ENCODE data around the gene WDR3. TPM values are rescaled to one million over a fixed set of nuclear protein-coding genes. Genes with fewer than 3 reads are reported as not detected.
A peak's percentile ranks its signal among the peaks of the same experiment; 100 is the strongest.

WDR3 gene
- total and polyA plus RNA-seq, 9 donors = 3.6 to 29.1 (median 20.8) TPM

GRCh38 chr1:117892512-117892911 is 37.0 kb upstream of the WDR3 start:
- no peaks in the 10 kb centered on the region for H3K27me3 ChIP-seq
- DNase-seq = no peak
- TF ChIP-seq, protein P1, sequence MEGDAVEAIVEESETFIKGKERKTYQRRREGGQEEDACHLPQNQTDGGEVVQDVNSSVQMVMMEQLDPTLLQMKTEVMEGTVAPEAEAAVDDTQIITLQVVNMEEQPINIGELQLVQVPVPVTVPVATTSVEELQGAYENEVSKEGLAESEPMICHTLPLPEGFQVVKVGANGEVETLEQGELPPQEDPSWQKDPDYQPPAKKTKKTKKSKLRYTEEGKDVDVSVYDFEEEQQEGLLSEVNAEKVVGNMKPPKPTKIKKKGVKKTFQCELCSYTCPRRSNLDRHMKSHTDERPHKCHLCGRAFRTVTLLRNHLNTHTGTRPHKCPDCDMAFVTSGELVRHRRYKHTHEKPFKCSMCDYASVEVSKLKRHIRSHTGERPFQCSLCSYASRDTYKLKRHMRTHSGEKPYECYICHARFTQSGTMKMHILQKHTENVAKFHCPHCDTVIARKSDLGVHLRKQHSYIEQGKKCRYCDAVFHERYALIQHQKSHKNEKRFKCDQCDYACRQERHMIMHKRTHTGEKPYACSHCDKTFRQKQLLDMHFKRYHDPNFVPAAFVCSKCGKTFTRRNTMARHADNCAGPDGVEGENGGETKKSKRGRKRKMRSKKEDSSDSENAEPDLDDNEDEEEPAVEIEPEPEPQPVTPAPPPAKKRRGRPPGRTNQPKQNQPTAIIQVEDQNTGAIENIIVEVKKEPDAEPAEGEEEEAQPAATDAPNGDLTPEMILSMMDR (IDR thresholded peaks at IDR 0.05) = no peak
- TF ChIP-seq POLR2A (IDR thresholded peaks at IDR 0.05) = no peak
- intact Hi-C loops (cut with DNase I) = loop anchor here in 3 of 4 donors (10.0 kb wide), 2 partner anchors 138 to 378 kb away; no protein-coding TSS in a partner anchor
- no peak overlapping the region for H3K27ac ChIP-seq
- no peak overlapping the region for H3K4me3 ChIP-seq
- H3K4me1 ChIP-seq (ENCODE audit: insufficient read depth) = no peaks in the 10 kb centered on the region
- no peaks in the 10 kb centered on the region for H3K36me3 ChIP-seq
- WGBS, 3 donors = 83 to 93% (median 92%) methylated on average over 2 of the region's 2 CpGs
- no peaks in the 10 kb centered on the region for H3K9me3 ChIP-seq

- Histone ChIP-seq H3K9me3 (no peaks in the 10 kb centered on the region), H3K36me3 (no peaks in the 10 kb centered on the region), H3K4me1 (ENCODE audit: insufficient read depth) (no peaks in the 10 kb centered on the region), H3K27ac (no peak overlapping the region), H3K4me3 (no peak overlapping the region), H3K27me3 (no peaks in the 10 kb centered on the region)
- DNase-seq = no peak
- intact Hi-C loops (cut with DNase I) = loop anchor here in 3 of 4 donors (10.0 kb wide), 2 partner anchors 139 to 379 kb away; no protein-coding TSS in a partner anchor
- 91 to 94% (median 92%) methylated on average over 1 of the region's 1 CpG for WGBS, 3 donors
- TF ChIP-seq POLR2A (IDR thresholded peaks at IDR 0.05) = no peak
- no peak for TF ChIP-seq EP300 (IDR thresholded peaks at IDR 0.05)
- TF ChIP-seq, protein P1 (IDR thresholded peaks at IDR 0.05) = no peak
Observed at GRCh38 chr1:117894078-117894477, 35.5 kb upstream of the WDR3 start.

GRCh38 chr1:117895482-117896114 is 33.9 kb upstream of the WDR3 start:
- intact Hi-C loops (cut with DNase I) = loop anchor here in 3 of 4 donors (10.0 kb wide), 2 partner anchors 141 to 381 kb away; no protein-coding TSS in a partner anchor
- 12 to 15% (median 14%) methylated on average over 4 of the region's 4 CpGs for WGBS, 3 donors

GRCh38 chr1:117897551-117897950 is 32.0 kb upstream of the WDR3 start:
- no peak overlapping the region for H3K27ac ChIP-seq
- no peaks in the 10 kb centered on the region for H3K27me3 ChIP-seq
- no peak overlapping the region for H3K4me3 ChIP-seq
- intact Hi-C loops (cut with DNase I) = loop anchor here in 3 of 4 donors (10.0 kb wide), 2 partner anchors 143 to 383 kb away; no protein-coding TSS in a partner anchor
- WGBS, 3 donors = 49 to 58% (median 50%) methylated on average over 4 of the region's 4 CpGs
- no peaks in the 10 kb centered on the region for H3K9me3 ChIP-seq
- no peaks in the 10 kb centered on the region for H3K36me3 ChIP-seq
- no peaks in the 10 kb centered on the region for H3K4me1 ChIP-seq (ENCODE audit: insufficient read depth)
- TF ChIP-seq, protein P1 (IDR thresholded peaks at IDR 0.05) = no peak
- TF ChIP-seq POLR2A (IDR thresholded peaks at IDR 0.05) = no peak
- no peak for TF ChIP-seq EP300 (IDR thresholded peaks at IDR 0.05)
- DNase-seq = no peak

More at GRCh38 chr1:117895482-117896114, 33.9 kb upstream of the WDR3 start:
- Histone ChIP-seq H3K9me3 (no peaks in the 10 kb centered on the region), H3K4me3 (no peak overlapping the region), H3K36me3 (no peaks in the 10 kb centered on the region), H3K27ac (no peak overlapping the region), H3K27me3 (no peaks in the 10 kb centered on the region), H3K4me1 (ENCODE audit: insufficient read depth) (no peaks in the 10 kb centered on the region)
- TF ChIP-seq, protein P1 (IDR thresholded peaks at IDR 0.05) = peak; percentile 42 to 66 (median 55)
- TF ChIP-seq EP300 (IDR thresholded peaks at IDR 0.05) = no peak
- no peak for TF ChIP-seq POLR2A (IDR thresholded peaks at IDR 0.05)
- DNase-seq = peak; percentile 35 to 72 (median 48)
